ENCODE results near the gene NMNAT3. TPM values are rescaled to one million over a fixed set of nuclear protein-coding genes. Genes with fewer than 3 reads are reported as not detected.

NMNAT3 gene
- polyA plus RNA-seq, 2 of the 4 experiments (the other 2 are of a cell fraction) = 1.2 to 2.9 TPM

DNA sequence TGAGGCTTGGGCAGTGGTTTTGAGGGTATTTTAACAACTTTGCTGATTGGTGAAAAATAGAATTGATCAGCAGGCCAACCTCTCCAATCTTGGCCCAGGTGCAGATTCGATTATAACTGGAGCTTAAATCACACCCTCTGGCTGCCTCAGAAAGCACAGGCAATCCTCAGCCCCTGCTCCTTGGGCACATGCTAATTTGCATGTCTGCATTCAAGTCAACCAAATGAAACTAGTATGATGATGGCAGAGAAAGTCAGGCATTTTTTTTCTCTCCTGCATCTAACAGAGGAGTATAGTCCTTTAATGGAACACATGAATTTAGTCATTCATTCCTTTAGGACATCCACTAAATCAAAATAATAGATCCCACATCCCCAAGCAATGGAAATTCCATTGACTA lies 16.8 kb upstream of the NMNAT3 start:
- no peak for ATAC-seq
- 0% methylated on average over 1 of the region's 1 CpG for WGBS (ENCODE audit: missing lambda C conversion rate)
- CTCF ChIA-PET = no interaction called here

DNA sequence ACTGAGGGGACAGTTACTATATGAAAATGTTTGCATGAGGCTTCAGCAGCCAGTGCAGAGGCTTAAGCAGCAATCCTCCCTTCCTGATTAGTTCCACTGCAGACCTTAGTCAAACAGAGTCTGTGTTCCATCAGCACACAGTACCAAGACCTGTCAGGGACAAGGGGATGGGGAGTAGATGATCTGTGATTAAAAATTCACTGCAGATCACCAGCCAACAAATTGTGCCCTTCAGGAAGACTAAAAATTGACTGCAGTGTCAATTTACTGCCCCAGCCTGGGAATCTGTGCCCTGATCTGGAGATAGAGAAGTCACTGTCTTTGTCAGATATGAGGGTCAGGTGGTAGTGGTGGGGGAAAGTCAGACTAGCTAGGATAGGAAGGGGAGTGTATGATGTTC lies 13.8 kb upstream of the NMNAT3 start:
- POLR2A ChIA-PET = no interaction called here
- TF ChIP-seq HOXB5 (CRISPR knock-in tag; IDR thresholded peaks at IDR 0.05) (no peak), RNF2 (IDR thresholded peaks at IDR 0.05; ENCODE audit: borderline replicate concordance, low read depth) (no peak), HEYL (CRISPR knock-in tag; IDR thresholded peaks at IDR 0.05) (no peak), CBX8 (IDR thresholded peaks at IDR 0.05) (no peak), FOXS1 (CRISPR knock-in tag; IDR thresholded peaks at IDR 0.05) (no peak), RFX5 (IDR thresholded peaks at IDR 0.05) (no peak), CHD2 (IDR thresholded peaks at IDR 0.05; ENCODE audit: low read length, partially characterized antibody) (no peak), TFCP2L1 (CRISPR knock-in tag; IDR thresholded peaks at IDR 0.05) (no peak), POLR2A (IDR thresholded peaks at IDR 0.05; ENCODE audit: low read length) (no peak), TP53 (CRISPR knock-in tag; IDR thresholded peaks at IDR 0.05) (no peak)
- TF ChIP-seq, protein P1, sequence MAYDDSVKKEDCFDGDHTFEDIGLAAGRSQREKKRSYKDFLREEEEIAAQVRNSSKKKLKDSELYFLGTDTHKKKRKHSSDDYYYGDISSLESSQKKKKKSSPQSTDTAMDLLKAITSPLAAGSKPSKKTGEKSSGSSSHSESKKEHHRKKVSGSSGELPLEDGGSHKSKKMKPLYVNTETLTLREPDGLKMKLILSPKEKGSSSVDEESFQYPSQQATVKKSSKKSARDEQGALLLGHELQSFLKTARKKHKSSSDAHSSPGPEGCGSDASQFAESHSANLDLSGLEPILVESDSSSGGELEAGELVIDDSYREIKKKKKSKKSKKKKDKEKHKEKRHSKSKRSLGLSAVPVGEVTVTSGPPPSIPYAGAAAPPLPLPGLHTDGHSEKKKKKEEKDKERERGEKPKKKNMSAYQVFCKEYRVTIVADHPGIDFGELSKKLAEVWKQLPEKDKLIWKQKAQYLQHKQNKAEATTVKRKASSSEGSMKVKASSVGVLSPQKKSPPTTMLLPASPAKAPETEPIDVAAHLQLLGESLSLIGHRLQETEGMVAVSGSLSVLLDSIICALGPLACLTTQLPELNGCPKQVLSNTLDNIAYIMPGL (CRISPR knock-in tag; IDR thresholded peaks at IDR 0.05; ENCODE audit: borderline replicate concordance) = no peak
- TF ChIP-seq, protein P2, sequence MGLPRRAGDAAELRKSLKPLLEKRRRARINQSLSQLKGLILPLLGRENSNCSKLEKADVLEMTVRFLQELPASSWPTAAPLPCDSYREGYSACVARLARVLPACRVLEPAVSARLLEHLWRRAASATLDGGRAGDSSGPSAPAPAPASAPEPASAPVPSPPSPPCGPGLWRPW (IDR thresholded peaks at IDR 0.05) = no peak

More for the DNA sequence above, 16.8 kb upstream of the NMNAT3 start:
- FAIRE-seq (no peak), DNase-seq (ENCODE audit: low read depth in 1 of 2, low spot score in 1 of 2) (no peak)
- no peak overlapping the region for H3K4me2 ChIP-seq
- H3K27ac ChIP-seq = no peak overlapping the region
- POLR2A ChIA-PET = no interaction called here
- TF ChIP-seq CHD4 (IDR thresholded peaks at IDR 0.05; ENCODE audit: borderline replicate concordance) (no peak), EP300 (IDR thresholded peaks at IDR 0.05) (no peak), HOXB13 (CRISPR knock-in tag; IDR thresholded peaks at IDR 0.05; ENCODE audit: low read depth) (no peak), CHD2 (IDR thresholded peaks at IDR 0.05; ENCODE audit: low read length, partially characterized antibody) (no peak), TP53 (CRISPR knock-in tag; IDR thresholded peaks at IDR 0.05) (no peak), MAZ (IDR thresholded peaks at IDR 0.05; ENCODE audit: borderline replicate concordance, low read depth, low read length) (no peak), HDAC2 (IDR thresholded peaks at IDR 0.05) (no peak), GATA3 (IDR thresholded peaks at IDR 0.05; ENCODE audit: borderline replicate concordance) (no peak), ZNF302 (CRISPR knock-in tag; IDR thresholded peaks at IDR 0.05) (no peak), MYC (IDR thresholded peaks at IDR 0.05; ENCODE audit: borderline replicate concordance, low read length) (no peak), RFX5 (IDR thresholded peaks at IDR 0.05) (no peak), RAD21 (conservative IDR thresholded peaks at IDR 0.05 in 1 of 2, IDR thresholded peaks at IDR 0.05 in 1 of 2) (no peak)
- TF ChIP-seq, protein P3, sequence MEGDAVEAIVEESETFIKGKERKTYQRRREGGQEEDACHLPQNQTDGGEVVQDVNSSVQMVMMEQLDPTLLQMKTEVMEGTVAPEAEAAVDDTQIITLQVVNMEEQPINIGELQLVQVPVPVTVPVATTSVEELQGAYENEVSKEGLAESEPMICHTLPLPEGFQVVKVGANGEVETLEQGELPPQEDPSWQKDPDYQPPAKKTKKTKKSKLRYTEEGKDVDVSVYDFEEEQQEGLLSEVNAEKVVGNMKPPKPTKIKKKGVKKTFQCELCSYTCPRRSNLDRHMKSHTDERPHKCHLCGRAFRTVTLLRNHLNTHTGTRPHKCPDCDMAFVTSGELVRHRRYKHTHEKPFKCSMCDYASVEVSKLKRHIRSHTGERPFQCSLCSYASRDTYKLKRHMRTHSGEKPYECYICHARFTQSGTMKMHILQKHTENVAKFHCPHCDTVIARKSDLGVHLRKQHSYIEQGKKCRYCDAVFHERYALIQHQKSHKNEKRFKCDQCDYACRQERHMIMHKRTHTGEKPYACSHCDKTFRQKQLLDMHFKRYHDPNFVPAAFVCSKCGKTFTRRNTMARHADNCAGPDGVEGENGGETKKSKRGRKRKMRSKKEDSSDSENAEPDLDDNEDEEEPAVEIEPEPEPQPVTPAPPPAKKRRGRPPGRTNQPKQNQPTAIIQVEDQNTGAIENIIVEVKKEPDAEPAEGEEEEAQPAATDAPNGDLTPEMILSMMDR (IDR thresholded peaks at IDR 0.05) = no peak
- TF ChIP-seq, protein P4, sequence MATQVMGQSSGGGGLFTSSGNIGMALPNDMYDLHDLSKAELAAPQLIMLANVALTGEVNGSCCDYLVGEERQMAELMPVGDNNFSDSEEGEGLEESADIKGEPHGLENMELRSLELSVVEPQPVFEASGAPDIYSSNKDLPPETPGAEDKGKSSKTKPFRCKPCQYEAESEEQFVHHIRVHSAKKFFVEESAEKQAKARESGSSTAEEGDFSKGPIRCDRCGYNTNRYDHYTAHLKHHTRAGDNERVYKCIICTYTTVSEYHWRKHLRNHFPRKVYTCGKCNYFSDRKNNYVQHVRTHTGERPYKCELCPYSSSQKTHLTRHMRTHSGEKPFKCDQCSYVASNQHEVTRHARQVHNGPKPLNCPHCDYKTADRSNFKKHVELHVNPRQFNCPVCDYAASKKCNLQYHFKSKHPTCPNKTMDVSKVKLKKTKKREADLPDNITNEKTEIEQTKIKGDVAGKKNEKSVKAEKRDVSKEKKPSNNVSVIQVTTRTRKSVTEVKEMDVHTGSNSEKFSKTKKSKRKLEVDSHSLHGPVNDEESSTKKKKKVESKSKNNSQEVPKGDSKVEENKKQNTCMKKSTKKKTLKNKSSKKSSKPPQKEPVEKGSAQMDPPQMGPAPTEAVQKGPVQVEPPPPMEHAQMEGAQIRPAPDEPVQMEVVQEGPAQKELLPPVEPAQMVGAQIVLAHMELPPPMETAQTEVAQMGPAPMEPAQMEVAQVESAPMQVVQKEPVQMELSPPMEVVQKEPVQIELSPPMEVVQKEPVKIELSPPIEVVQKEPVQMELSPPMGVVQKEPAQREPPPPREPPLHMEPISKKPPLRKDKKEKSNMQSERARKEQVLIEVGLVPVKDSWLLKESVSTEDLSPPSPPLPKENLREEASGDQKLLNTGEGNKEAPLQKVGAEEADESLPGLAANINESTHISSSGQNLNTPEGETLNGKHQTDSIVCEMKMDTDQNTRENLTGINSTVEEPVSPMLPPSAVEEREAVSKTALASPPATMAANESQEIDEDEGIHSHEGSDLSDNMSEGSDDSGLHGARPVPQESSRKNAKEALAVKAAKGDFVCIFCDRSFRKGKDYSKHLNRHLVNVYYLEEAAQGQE (IDR thresholded peaks at IDR 0.05) = no peak
- H3K4me1 ChIP-seq = no peaks in the 10 kb centered on the region
- no peaks in the 10 kb centered on the region for H3K9me3 ChIP-seq
- no peak overlapping the region for H3K4me3 ChIP-seq

More for the DNA sequence above, 13.8 kb upstream of the NMNAT3 start:
- no peak for FAIRE-seq
- CTCF ChIA-PET = no interaction called here
- Histone ChIP-seq H3K4me2 (no peak overlapping the region), H3K27ac (no peak overlapping the region), H3K4me3 (no peak overlapping the region), H3K9me3 (no peaks in the 10 kb centered on the region), H3K4me1 (no peaks in the 10 kb centered on the region)
- no peak for ATAC-seq
- DNase-seq (ENCODE audit: low read depth in 1 of 2, low spot score in 1 of 2) = no peak

All from A549 (cell line).